ENCODE measurements around the gene TMEM88. TPM values are rescaled to one million over a fixed set of nuclear protein-coding genes. Genes with fewer than 3 reads are reported as not detected.

TMEM88 gene
- total and polyA plus RNA-seq, 2 of the 8 experiments (the other 6 are each of a cell fraction or from before 2014, with no cell fraction given), result 0.69 to 8.8 TPM

DNA sequence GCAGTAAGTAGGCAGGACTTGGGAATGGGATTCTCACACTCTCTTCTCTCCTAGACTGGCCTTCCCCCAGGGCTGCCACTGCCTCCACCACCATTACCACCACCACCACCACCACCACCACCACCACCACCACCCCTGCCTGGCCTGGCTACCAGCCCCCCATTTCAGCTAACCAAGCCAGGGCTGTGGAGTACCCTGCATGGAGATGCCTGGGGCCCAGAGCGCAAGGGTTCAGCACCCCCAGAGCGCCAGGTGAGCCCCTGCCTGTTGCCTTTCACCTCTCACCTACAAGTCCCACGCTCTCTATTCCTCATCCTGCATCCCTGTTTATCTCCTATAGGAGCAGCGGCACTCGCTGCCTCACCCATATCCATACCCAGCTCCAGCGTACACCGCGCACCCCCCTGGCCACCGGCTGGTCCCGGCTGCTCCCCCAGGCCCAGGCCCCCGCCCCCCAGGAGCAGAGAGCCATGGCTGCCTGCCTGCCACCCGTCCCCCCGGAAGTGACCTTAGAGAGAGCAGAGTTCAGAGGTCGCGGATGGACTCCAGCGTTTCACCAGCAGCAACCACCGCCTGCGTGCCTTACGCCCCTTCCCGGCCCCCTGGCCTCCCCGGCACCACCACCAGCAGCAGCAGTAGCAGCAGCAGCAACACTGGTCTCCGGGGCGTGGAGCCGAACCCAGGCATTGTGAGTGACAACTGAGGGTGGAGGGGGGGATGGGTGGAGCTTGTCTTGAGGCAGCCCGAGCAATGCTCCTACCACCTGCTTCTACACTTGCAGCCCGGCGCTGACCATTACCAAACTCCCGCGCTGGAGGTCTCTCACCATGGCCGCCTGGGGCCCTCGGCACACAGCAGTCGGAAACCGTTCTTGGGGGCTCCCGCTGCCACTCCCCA, 7.9 kb upstream of the TMEM88 start:
- no peak overlapping the region for H4K91ac ChIP-seq (replicated peaks; ENCODE audit: insufficient read length, low read length)
- H3K27me3 ChIP-seq (replicated peaks in 1 of 4; ENCODE audit: control insufficient read depth in 3 of 4, extremely low read depth in 1 of 4, insufficient read depth in 3 of 4, low read length in 3 of 4), result peaks cover 2 to 23% (median 21%) of the 10 kb centered on the region in 4 experiments
- H3K14ac ChIP-seq (ENCODE audit: insufficient read length), result no peak overlapping the region
- H3K36me3 ChIP-seq (ENCODE audit: control insufficient read depth in 2 of 4, insufficient read depth in 4 of 4, low read length in 3 of 4), result no peaks in the 10 kb centered on the region; a peak in 3 of 8 replicates
- ChIA-PET POLR2A (ENCODE audit: partially characterized antibody) (interaction anchor here (1.4 to 1.5 kb wide), 2 partner anchors 10 kb away, joined by 6 to 11 read pairs; partner anchors contain the start of genes CYB5D1 and NAA38), CTCF (ENCODE audit: partially characterized antibody) (interaction anchor here (0.7 to 2.1 kb wide), 4 partner anchors 10 to 130 kb away, joined by 3 to 6 read pairs (median 4); partner anchors contain the start of gene DNAH2)
- no peaks in the 10 kb centered on the region for H3K79me2 ChIP-seq (ENCODE audit: control insufficient read depth in 1 of 2, insufficient read depth in 2 of 2, low read length in 2 of 2)
- peak overlapping the region; percentile 64; the same call in 1 of the 2 replicates for H4K8ac ChIP-seq (ENCODE audit: extremely low read depth, insufficient read depth, low read length)
- H3K23me2 ChIP-seq (ENCODE audit: low read depth, low read length), result peaks cover 33% of the 10 kb centered on the region
- H3K4me2 ChIP-seq (ENCODE audit: insufficient read depth in 1 of 2, low read depth in 2 of 2, low read length in 2 of 2), result no peak overlapping the region
- no peak overlapping the region for H3K23ac ChIP-seq (ENCODE audit: insufficient read length)
- H3K27ac ChIP-seq (ENCODE audit: low read depth, low read length), result no peak overlapping the region
- H3K4me1 ChIP-seq (replicated peaks in 1 of 4; ENCODE audit: control insufficient read depth in 3 of 4, insufficient read depth in 4 of 4, low read length in 3 of 4), result peaks cover 0 to 24% (median 13%) of the 10 kb centered on the region in 4 experiments; a peak in 6 of 7 replicates
- H2BK15ac ChIP-seq (ENCODE audit: low read length), result no peak overlapping the region
- FAIRE-seq (no peak), DNase-seq (ENCODE audit: low read depth in 1 of 2, low spot score in 2 of 2) (no peak)
- no peaks in the 10 kb centered on the region for H3K9me3 ChIP-seq (ENCODE audit: insufficient read depth in 2 of 2, low read depth in 1 of 2, low read length in 1 of 2)
- peaks cover 12 to 20% of the 10 kb centered on the region in 2 experiments for H4K20me1 ChIP-seq (replicated peaks in 1 of 2; ENCODE audit: control insufficient read depth in 1 of 2, insufficient read depth in 2 of 2, low read length in 2 of 2)
- H3K4me3 ChIP-seq (ENCODE audit: extremely low read depth in 1 of 4, insufficient read depth in 2 of 4, low read depth in 3 of 4, low read length in 4 of 4), result no peak overlapping the region
- no peak overlapping the region for H2BK5ac ChIP-seq (ENCODE audit: low read depth, low read length)
- TF ChIP-seq TAF1 (IDR thresholded peaks at IDR 0.05; ENCODE audit: low read depth, low read length) (no peak), KDM5A (IDR thresholded peaks at IDR 0.05; ENCODE audit: low read length) (no peak), CREB1 (IDR thresholded peaks at IDR 0.05) (no peak), TCF12 (IDR thresholded peaks at IDR 0.05; ENCODE audit: low read depth, low read length) (no peak), KDM1A (IDR thresholded peaks at IDR 0.05; ENCODE audit: borderline replicate concordance, low read length) (no peak), ASH2L (IDR thresholded peaks at IDR 0.05; ENCODE audit: low read length) (no peak), CBX8 (IDR thresholded peaks at IDR 0.05; ENCODE audit: borderline replicate concordance, low read depth, low read length) (no peak), SIX5 (IDR thresholded peaks at IDR 0.05; ENCODE audit: low read depth, low read length) (no peak), TEAD4 (IDR thresholded peaks at IDR 0.05; ENCODE audit: low read depth, low read length) (no peak), GABPA (IDR thresholded peaks at IDR 0.05; ENCODE audit: borderline replicate concordance, insufficient read depth, low read length) (no peak)
- no peaks in the 10 kb centered on the region for H3K79me1 ChIP-seq (ENCODE audit: low read depth, low read length)
- H2BK120ac ChIP-seq (replicated peaks; ENCODE audit: low read depth, low read length), result no peak overlapping the region
- H3K4ac ChIP-seq (replicated peaks; ENCODE audit: insufficient read length, low read depth, low read length), result no peak overlapping the region
- no peak overlapping the region for H3K9ac ChIP-seq (replicated peaks in 1 of 4; ENCODE audit: extremely low read depth in 1 of 4, low read depth in 3 of 4, low read length in 3 of 4)
- H2BK20ac ChIP-seq (ENCODE audit: low read length), result no peak overlapping the region
- no peak overlapping the region for H4K5ac ChIP-seq (ENCODE audit: insufficient read length, low read depth, low read length)
- no peak overlapping the region for H2BK12ac ChIP-seq (ENCODE audit: low read depth, low read length)
- no peak overlapping the region for H2AK5ac ChIP-seq (ENCODE audit: low read depth, low read length)
- H2AFZ ChIP-seq (ENCODE audit: low read length), result no peak overlapping the region
- 80% methylated on average over 21 of the region's 34 CpGs; no CpG with 5 or more reads in 1 of the 2 experiments for WGBS, 2 experiments (ENCODE audit: extremely low coverage in 1 of 2, insufficient coverage in 1 of 2, insufficient read length in 1 of 2, insufficient replicate concordance in 2 of 2, low coverage in 1 of 2, low lambda C conversion rate in 2 of 2, missing lambda C conversion rate in 1 of 2)
- H3K56ac ChIP-seq (replicated peaks; ENCODE audit: insufficient read length, low read depth, low read length), result no peak overlapping the region
- no peak overlapping the region for H3K18ac ChIP-seq (ENCODE audit: extremely low read depth, low read length)
